Measurements from ENCODE around the gene CCER1.

Gene CCER1

GRCh38 chr12:90954921-90955320, at the start of gene CCER1:
Gene CCER1 (minus strand): TSS chr12:90955176. CDS start chr12:90954742, 434 bp downstream.
- no peak for TF ChIP-seq CTCF (IDR thresholded peaks at IDR 0.05; ENCODE audit: low read depth, low read length)
- no peak for TF ChIP-seq EZH2phosphoT487 (IDR thresholded peaks at IDR 0.05; ENCODE audit: low read depth)
- Histone ChIP-seq H3K9ac (ENCODE audit: low read length) (no peak within 1 kb of the TSS), H4K20me1 (ENCODE audit: insufficient read depth, low read length) (no peaks in the 10 kb centered on the region), H3K9me3 (ENCODE audit: insufficient read depth, low read length) (no peaks in the 10 kb centered on the region), H3K27me3 (ENCODE audit: low read depth, low read length) (no peaks in the 10 kb centered on the region), H3K4me1 (ENCODE audit: low read length) (no peaks in the 10 kb centered on the region), H3K4me3 (ENCODE audit: low read length) (no peak within 1 kb of the TSS), H2AFZ (ENCODE audit: low read depth, low read length) (no peak within 1 kb of the TSS), H3K4me2 (ENCODE audit: low read length) (no peak within 1 kb of the TSS), H3K36me3 (replicated peaks; ENCODE audit: low read depth, low read length) (no peaks in the 10 kb centered on the region), H3K79me2 (ENCODE audit: low read length) (no peaks in the 10 kb centered on the region), H3K27ac (ENCODE audit: low read length) (no peak within 1 kb of the TSS)

- no peaks in the 10 kb centered on the region for H3K27me3 ChIP-seq (ENCODE audit: low read depth, low read length)
- no peaks in the 10 kb centered on the region for H3K36me3 ChIP-seq (replicated peaks; ENCODE audit: low read depth, low read length)
- no peak overlapping the region for H3K9ac ChIP-seq (ENCODE audit: low read length)
- H3K4me3 ChIP-seq (ENCODE audit: low read length), result no peak overlapping the region
- peaks cover 27% of the 10 kb centered on the region for H3K4me1 ChIP-seq (ENCODE audit: low read length)
- no peaks in the 10 kb centered on the region for H3K79me2 ChIP-seq (ENCODE audit: low read length)
- no peak for TF ChIP-seq EZH2phosphoT487 (IDR thresholded peaks at IDR 0.05; ENCODE audit: low read depth)
- TF ChIP-seq CTCF (IDR thresholded peaks at IDR 0.05; ENCODE audit: low read depth, low read length), result no peak
- H3K4me2 ChIP-seq (ENCODE audit: low read length), result no peak overlapping the region
- H3K27ac ChIP-seq (ENCODE audit: low read length), result no peak overlapping the region
- H3K9me3 ChIP-seq (ENCODE audit: insufficient read depth, low read length), result no peaks in the 10 kb centered on the region
- no peaks in the 10 kb centered on the region for H4K20me1 ChIP-seq (ENCODE audit: insufficient read depth, low read length)
- no peak overlapping the region for H2AFZ ChIP-seq (ENCODE audit: low read depth, low read length)
These were observed 48.8 kb upstream of the CCER1 start for GRCh38 chr12:91003737-91004136.

- no peak overlapping the region for H3K27ac ChIP-seq (ENCODE audit: low read length)
- TF ChIP-seq CTCF (IDR thresholded peaks at IDR 0.05; ENCODE audit: low read depth, low read length) (no peak), EZH2phosphoT487 (IDR thresholded peaks at IDR 0.05; ENCODE audit: low read depth) (no peak)
- H3K27me3 ChIP-seq (ENCODE audit: low read depth, low read length), result no peaks in the 10 kb centered on the region
- no peaks in the 10 kb centered on the region for H3K9me3 ChIP-seq (ENCODE audit: insufficient read depth, low read length)
- peaks cover 3% of the 10 kb centered on the region for H3K4me1 ChIP-seq (ENCODE audit: low read length)
- no peak overlapping the region for H3K4me3 ChIP-seq (ENCODE audit: low read length)
- no peaks in the 10 kb centered on the region for H3K36me3 ChIP-seq (replicated peaks; ENCODE audit: low read depth, low read length)
- no peaks in the 10 kb centered on the region for H4K20me1 ChIP-seq (ENCODE audit: insufficient read depth, low read length)
- no peaks in the 10 kb centered on the region for H3K79me2 ChIP-seq (ENCODE audit: low read length)
- H3K9ac ChIP-seq (ENCODE audit: low read length), result no peak overlapping the region
- no peak overlapping the region for H2AFZ ChIP-seq (ENCODE audit: low read depth, low read length)
- H3K4me2 ChIP-seq (ENCODE audit: low read length), result no peak overlapping the region
These were observed 46.3 kb upstream of the CCER1 start for GRCh38 chr12:91001306-91001705.

GRCh38 chr12:90999966-91000365, 45.0 kb upstream of the CCER1 start:
- Histone ChIP-seq H3K27me3 (ENCODE audit: low read depth, low read length) (no peaks in the 10 kb centered on the region), H2AFZ (ENCODE audit: low read depth, low read length) (no peak overlapping the region), H4K20me1 (ENCODE audit: insufficient read depth, low read length) (no peaks in the 10 kb centered on the region), H3K4me1 (ENCODE audit: low read length) (no peaks in the 10 kb centered on the region), H3K4me2 (ENCODE audit: low read length) (no peak overlapping the region), H3K36me3 (replicated peaks; ENCODE audit: low read depth, low read length) (no peaks in the 10 kb centered on the region), H3K4me3 (ENCODE audit: low read length) (no peak overlapping the region), H3K9me3 (ENCODE audit: insufficient read depth, low read length) (no peaks in the 10 kb centered on the region), H3K27ac (ENCODE audit: low read length) (no peak overlapping the region), H3K9ac (ENCODE audit: low read length) (no peak overlapping the region), H3K79me2 (ENCODE audit: low read length) (no peaks in the 10 kb centered on the region)
- TF ChIP-seq CTCF (IDR thresholded peaks at IDR 0.05; ENCODE audit: low read depth, low read length) (no peak), EZH2phosphoT487 (IDR thresholded peaks at IDR 0.05; ENCODE audit: low read depth) (no peak)
